Measurements from ENCODE around the gene IGFBPL1. TPM values are rescaled to one million over a fixed set of nuclear protein-coding genes. Genes with fewer than 3 reads are reported as not detected.

IGFBPL1 gene
- total and polyA plus RNA-seq, 2 of the 13 experiments (the other 11 are each of a cell fraction or from before 2014, with no cell fraction given), result 0.24 TPM; not detected in 1

GRCh38 chr9:38388283-38389223 lies 35.7 kb downstream of the IGFBPL1 start (continued):
- TF ChIP-seq GATAD2A (CRISPR knock-in tag; IDR thresholded peaks at IDR 0.05) (peak; percentile 95), MAFF (IDR thresholded peaks at IDR 0.05; ENCODE audit: low read depth, low read length) (no peak), ZGPAT (CRISPR knock-in tag; IDR thresholded peaks at IDR 0.05) (peak; percentile 50; the same call in 1 of the 2 replicates), ZNF652 (CRISPR knock-in tag; IDR thresholded peaks at IDR 0.05; ENCODE audit: borderline replicate concordance, low read depth) (no peak), MLX (CRISPR knock-in tag; IDR thresholded peaks at IDR 0.05) (peak; percentile 96), ZFX (CRISPR knock-in tag; IDR thresholded peaks at IDR 0.05; ENCODE audit: low read depth) (0 out of 2 replicates have a peak, but pooled peaks have one; percentile 14), MTF1 (CRISPR knock-in tag; IDR thresholded peaks at IDR 0.05) (no peak), ZNF350 (CRISPR knock-in tag; IDR thresholded peaks at IDR 0.05; ENCODE audit: borderline replicate concordance, low read depth) (no peak), BCL6 (CRISPR knock-in tag; IDR thresholded peaks at IDR 0.05) (peak; percentile 71), RXRB (CRISPR knock-in tag; IDR thresholded peaks at IDR 0.05; ENCODE audit: borderline replicate concordance) (0 out of 2 replicates have a peak, but pooled peaks have one; percentile 14), ZNF282 (IDR thresholded peaks at IDR 0.05; ENCODE audit: partially characterized antibody) (no peak), TBX2 (CRISPR knock-in tag; IDR thresholded peaks at IDR 0.05; ENCODE audit: borderline replicate concordance) (peak; percentile 65; the same call in 1 of the 2 replicates), LCORL (IDR thresholded peaks at IDR 0.05) (no peak), LCORL (CRISPR knock-in tag; IDR thresholded peaks at IDR 0.05) (peak; percentile 68), ETV5 (CRISPR knock-in tag; IDR thresholded peaks at IDR 0.05; ENCODE audit: borderline replicate concordance) (peak; percentile 17; the same call in 1 of the 2 replicates), ZNF746 (CRISPR knock-in tag; IDR thresholded peaks at IDR 0.05) (no peak), NR2C2 (CRISPR knock-in tag; IDR thresholded peaks at IDR 0.05; ENCODE audit: borderline replicate concordance) (peak; percentile 75; the same call in 1 of the 2 replicates), PPARG (CRISPR knock-in tag; conservative IDR thresholded peaks at IDR 0.05) (0 out of 2 replicates have a peak, but pooled peaks have one; percentile 30), ZNF704 (CRISPR knock-in tag; IDR thresholded peaks at IDR 0.05; ENCODE audit: borderline replicate concordance) (no peak), ZNF263 (CRISPR knock-in tag; IDR thresholded peaks at IDR 0.05) (no peak), ZNF788 (CRISPR knock-in tag; IDR thresholded peaks at IDR 0.05; ENCODE audit: borderline replicate concordance) (peak; percentile 54; the same call in 1 of the 2 replicates), DPF2 (CRISPR knock-in tag; IDR thresholded peaks at IDR 0.05; ENCODE audit: borderline replicate concordance, low read depth) (peak; percentile 55; the same call in 1 of the 2 replicates), GABPB1 (CRISPR knock-in tag; IDR thresholded peaks at IDR 0.05) (peak; percentile 48; the same call in 1 of the 2 replicates), EP300 (IDR thresholded peaks at IDR 0.05; ENCODE audit: low read depth in 2 of 2, low read length in 2 of 2) (peak; percentile 23 to 67; a peak in 3 of 4 replicates), EP300 (CRISPR knock-in tag; IDR thresholded peaks at IDR 0.05; ENCODE audit: borderline replicate concordance) (no peak; the same call in 1 of the 2 replicates), ZBTB7B (CRISPR knock-in tag; IDR thresholded peaks at IDR 0.05) (peak; percentile 85; the same call in 1 of the 2 replicates), ZNF383 (CRISPR knock-in tag; IDR thresholded peaks at IDR 0.05; ENCODE audit: borderline replicate concordance) (0 out of 2 replicates have a peak, but pooled peaks have one; percentile 38)

Measured in HepG2 (cell line).